GM18907 (cell line): ENCODE results near the gene CDRT4.
"Not testable (repeated sequence)": the region's sequence is repeated elsewhere in the genome, so short reads cannot be mapped to it uniquely, and the experiment has no call there.

Source experiments
- ATAC-seq: cut with Tn5 transposase; IDR thresholded peaks from one replicate; pipeline ENCODE4 v1.9.1; 2021; ENCODE audit warnings: mild to moderate bottlenecking, moderate library complexity; ENCODE audit not compliant: unreplicated experiment

The CDRT4 gene

DNA sequence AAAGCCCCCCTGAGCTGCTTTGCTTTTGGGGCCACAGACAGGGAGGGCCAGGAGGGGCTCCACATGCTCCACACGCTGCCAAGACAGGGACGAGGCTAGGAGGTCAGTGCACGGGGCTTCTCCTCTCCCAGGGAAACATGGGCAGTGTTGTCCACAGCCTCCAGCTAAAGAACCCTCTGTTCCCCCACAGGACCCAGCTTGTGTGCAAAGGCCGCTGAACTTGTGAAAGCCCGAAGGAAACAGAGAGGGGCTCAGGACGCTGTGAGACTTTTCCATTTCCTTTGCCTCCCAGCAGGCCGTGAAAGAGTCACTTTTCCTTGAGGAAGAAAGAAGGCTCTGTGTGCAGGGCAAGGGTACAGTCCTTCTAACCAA lies 9.7 kb downstream of the CDRT4 start:
- no peak for ATAC-seq

GRCh38 chr17:15456972-15457722 lies 10.3 kb downstream of the CDRT4 start:
- no peak for ATAC-seq

DNA sequence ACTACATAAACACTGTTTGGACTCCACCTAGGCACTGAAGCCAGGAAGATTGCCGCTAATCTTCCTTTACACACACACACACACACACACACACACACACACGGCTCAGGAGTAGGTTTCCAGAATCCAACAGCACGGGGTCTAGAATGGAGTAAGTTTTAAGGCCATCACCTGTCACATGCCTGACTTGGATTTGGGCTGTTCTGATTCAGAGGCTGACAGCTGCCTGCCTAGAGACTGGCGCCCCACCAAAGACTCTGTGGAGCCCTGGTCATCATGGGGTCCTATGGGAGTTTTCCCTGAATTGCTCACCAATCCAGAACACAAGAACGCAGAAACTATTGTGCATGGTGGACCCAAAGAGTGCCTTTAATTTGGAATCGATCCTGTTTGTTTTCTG lies 10.9 kb downstream of the CDRT4 start:
- ATAC-seq: no peak

DNA sequence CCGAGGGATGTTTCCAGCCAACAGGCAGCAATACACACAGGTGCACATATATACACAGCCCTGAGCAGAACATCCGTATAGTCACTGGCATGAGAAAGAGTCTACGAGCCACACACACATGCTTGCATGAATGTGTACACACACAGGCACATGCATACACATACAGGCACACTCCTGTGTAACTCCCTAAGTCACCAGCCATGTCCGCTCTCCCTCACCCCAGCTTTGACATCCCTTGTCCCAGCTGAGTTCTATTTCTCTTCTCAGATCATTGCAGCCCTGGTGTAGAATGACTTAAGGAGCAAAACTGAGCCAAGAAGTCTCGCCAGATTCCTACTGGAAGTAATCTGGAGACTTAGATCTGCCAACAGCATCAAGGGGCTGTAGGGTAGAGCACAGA lies 13.1 kb downstream of the CDRT4 start:
- ATAC-seq: no peak

- ATAC-seq: no peak
These were observed 13.6 kb downstream of the CDRT4 start for GRCh38 chr17:15453782-15454181.

GRCh38 chr17:15453246-15453645 lies 14.2 kb downstream of the CDRT4 start:
- no peak for ATAC-seq

DNA sequence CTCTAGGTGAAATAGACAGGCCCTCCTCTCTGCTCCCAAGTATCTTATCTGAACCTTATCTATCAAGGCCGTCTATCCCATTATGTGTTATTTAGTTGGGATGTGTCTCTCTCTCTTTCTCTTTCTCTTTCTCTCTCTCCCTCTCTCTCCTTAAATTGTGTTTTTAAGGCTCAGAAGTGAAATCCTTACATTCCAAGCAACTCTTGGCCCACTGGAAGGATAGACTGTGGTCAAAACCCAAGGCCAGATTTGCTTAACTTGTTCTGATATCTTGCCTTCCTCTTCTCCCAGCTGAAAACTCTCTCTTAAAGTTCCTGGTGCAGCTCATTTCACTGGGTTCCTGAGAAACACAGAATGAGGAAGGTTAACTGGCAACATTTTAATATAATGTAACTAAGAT lies 14.7 kb downstream of the CDRT4 start:
- no peak for ATAC-seq

GRCh38 chr17:15451680-15452079 lies 15.7 kb downstream of the CDRT4 start:
- ATAC-seq: no peak

- ATAC-seq: no peak
These were observed 18.9 kb downstream of the CDRT4 start for GRCh38 chr17:15448580-15448956.

DNA sequence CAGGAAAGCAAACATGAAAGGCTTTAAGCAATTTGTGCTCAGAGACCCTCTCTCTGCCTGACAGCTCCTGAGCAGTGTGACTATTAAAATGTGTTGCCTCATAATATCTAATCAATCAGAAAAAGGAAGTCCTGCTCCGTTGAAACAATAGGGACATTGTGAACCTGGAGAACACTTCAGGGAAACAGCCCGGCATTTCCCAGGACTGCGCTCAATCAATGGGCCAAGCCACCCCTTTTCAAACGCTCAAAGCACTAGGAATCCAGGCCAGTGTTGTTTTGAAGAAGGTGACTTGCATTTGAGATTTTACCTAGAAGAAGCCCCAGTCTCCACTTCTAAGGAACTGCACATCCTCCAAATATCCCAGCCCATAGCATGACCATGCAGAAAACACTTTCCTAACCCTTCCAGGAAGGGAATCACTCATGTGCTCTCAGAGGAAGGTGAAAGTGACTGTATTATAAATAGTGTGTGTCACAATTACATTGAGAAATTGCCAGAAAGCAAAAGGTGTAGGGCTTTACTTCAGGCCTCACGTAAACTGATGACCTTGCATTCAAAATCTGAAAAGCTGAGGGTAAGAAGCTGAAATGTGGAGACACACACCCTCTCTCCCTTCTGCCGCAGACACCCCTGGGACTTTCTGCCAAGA lies 19.4 kb downstream of the CDRT4 start:
- ATAC-seq: no peak

DNA sequence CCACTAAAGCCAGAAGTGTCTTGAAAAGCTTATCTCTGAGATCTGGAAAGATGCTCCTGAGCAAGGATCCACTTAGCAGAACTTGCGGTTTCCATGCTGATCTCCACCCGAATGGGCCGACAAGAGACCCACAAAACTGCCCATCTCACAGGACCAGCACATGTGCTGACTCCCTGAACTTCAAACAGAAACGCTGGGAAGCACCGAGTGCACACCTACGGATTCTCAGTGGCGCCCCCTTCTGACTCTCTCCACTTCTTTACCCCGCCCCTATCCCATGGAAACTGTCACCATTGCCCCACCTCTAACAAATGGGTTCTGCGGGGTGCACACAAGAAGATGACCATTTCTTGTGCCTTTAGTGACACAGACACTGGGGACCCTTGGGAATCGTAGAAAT lies 21.4 kb downstream of the CDRT4 start:
- no peak for ATAC-seq

GRCh38 chr17:15444805-15445204 lies 22.6 kb downstream of the CDRT4 start:
- no peak for ATAC-seq

DNA sequence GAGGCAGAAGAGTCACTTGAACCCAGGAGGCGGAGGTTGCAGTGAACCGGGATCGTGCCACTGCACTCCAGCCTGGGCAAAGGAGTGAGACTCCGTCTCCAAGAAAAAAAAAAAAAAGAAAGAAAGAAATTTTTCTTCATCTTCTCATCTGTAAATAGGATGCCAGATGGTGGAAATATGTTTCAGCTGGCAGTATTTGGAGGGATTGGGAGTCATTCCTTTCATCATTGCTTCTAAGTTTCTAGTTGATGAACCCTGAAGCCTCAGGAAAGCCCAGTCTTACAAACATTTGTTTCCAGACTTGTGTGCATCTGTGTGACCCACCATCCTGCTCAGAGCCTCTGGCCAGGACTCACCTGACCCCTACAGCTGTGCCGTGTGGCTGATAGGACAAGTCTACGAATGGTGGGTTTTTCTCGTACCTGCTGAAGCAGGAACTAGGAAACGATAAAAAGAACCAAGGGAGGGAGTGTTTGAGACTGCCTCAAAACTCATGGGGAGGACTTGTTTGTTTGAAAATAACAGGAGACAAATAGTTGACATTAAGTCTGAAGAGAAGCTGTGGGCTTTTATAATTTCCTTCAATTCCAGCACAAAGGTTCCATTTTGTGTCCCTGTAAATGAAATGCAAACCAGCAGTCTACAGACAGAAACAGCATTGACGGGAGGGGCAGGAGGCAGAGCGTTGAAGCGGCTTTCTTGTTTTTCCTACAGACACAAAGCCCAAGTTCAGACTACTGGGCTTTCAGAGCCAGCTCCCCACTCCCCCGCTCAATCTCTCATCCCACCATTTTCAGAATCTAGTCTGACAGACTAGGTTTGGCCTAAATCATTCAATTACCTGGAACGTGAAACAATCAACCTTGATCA lies 24.9 kb downstream of the CDRT4 start:
- no peak for ATAC-seq

DNA sequence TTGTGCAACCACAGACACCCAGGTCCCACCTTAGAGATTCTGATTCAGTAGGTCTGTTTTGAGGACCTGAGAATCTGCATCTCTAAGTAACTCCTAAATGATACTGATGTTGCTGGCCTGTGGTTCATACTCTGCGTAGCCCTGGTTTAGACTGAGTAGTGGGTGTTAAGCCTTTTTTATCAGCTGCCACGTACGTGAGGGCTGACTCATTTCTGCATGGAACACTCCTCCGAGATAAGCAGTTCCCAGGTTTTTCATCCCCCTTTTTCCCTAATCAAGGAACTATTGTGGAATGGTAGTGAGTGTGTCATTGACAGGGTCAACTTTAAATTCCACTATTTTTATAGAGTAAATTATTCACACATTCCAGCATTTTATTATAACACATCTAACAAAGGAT lies 26.1 kb downstream of the CDRT4 start:
- no peak for ATAC-seq

GRCh38 chr17:15440347-15440746 lies 27.1 kb downstream of the CDRT4 start:
- ATAC-seq: no peak

DNA sequence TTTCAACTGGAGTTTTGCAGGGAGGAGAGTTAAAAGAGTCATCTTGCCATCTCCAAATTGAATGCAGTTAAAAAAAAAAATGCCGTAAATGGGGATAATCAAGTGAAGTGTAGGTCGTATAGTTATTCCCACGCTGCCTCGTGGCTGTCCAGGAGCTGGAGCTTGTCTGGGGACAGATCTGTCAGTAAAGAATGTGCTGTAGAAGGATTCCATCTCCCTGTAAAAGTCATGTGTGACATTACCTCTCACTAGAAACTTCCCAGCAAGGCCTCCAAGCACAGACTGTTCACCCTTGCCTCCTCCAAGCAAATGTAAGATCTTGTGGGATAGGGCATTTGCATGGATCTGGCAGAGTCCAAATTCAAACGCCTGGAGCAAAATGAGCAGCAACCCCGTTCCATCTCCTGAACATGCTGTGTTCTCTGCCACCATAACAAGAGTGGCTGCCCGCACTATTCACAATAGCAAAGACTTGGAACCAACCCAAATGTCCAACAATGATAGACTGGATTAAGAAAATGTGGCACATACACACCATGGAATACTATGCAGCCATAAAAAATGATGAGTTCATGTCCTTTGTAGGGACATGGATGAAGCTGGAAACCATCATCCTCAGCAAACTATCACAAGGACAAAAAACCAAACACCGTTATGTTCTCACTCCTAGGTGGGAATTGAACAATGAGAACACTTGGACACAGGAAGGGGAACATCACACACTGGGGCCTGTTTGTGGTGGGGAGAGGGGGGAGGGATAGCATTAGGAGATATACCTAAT lies 28.0 kb downstream of the CDRT4 start:
- ATAC-seq: not testable (repeated sequence)

- ATAC-seq: no peak
These were observed 28.8 kb downstream of the CDRT4 start for GRCh38 chr17:15438491-15439105.

GRCh38 chr17:15437303-15437635 lies 30.2 kb downstream of the CDRT4 start:
- ATAC-seq: no peak

GRCh38 chr17:15436473-15437302 lies 30.7 kb downstream of the CDRT4 start:
- ATAC-seq: no peak

GRCh38 chr17:15434956-15435355 lies 32.5 kb downstream of the CDRT4 start:
- no peak for ATAC-seq
